IPS-20b (cell line): ENCODE data around the gene LAMA5.

ENCODE experiments used
- H3K27ac ChIP-seq: one replicate; pipeline ENCODE4 v1.5.1; 2013; ENCODE audit warnings: low read length
- H3K27me3 ChIP-seq: 2 replicates; pipeline ENCODE4 v1.6.1; 2013; ENCODE audit warnings: mild to moderate bottlenecking, low read length, inconsistent platforms; ENCODE audit not compliant: insufficient read depth
- H3K36me3 ChIP-seq: 2 replicates; pipeline ENCODE4 v1.6.1; 2013; ENCODE audit warnings: low read depth, mild to moderate bottlenecking, inconsistent platforms, low read length, moderate library complexity; ENCODE audit not compliant: insufficient read depth
- H3K4me1 ChIP-seq: 2 replicates; pipeline ENCODE4 v1.6.1; 2013; ENCODE audit warnings: mild to moderate bottlenecking, control low read depth, inconsistent platforms, low read length, moderate library complexity; ENCODE audit not compliant: insufficient read depth
- H3K4me3 ChIP-seq: 2 replicates; pipeline ENCODE4 v1.5.1; 2013; ENCODE audit warnings: mild to moderate bottlenecking, low read length, inconsistent platforms
- H3K9ac ChIP-seq: 2 replicates; pipeline ENCODE4 v1.6.1; 2013; ENCODE audit warnings: low read depth, mild to moderate bottlenecking, inconsistent platforms, low read length, moderate library complexity
- H3K9me3 ChIP-seq: 2 replicates; pipeline ENCODE4 v1.6.1; 2013; ENCODE audit warnings: mild to moderate bottlenecking, low read depth, low read length, inconsistent platforms; ENCODE audit not compliant: insufficient read depth

LAMA5 gene

DNA sequence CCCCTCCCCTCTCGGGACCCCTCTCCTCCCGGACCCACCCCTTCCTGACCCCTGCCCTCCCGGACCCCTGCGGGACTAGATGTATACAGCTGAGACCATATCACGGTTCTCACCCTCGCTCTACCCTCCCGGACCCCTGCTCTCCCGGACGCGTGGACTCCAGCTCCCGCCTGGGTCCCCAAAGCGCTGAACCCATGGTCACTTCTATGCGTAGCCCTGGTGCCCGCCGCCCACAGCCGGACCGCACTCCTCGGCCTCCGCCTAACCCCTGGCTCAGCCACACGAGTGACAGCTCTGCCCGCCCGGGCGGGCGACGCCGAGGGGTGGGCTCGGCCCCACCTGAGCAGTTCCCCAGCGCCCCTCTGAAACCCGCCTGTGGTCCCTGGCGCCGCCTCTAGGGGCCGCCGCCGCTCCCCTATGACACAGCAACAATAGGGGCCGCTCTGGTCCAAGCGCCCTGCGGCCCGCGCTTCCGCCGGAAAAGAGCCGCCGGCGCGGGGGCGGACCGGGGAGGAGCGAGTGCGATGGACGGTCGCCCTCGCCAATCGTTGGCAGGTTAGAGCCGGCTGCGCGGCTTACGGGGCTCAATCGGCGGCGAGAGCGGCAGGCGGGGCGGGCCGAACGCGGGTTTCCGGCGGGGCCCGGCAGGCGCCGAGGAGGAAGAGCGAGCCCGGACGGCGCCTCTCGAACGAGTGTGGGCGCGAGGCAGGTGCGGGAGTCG lies 64.6 kb downstream of the LAMA5 start, which contains the start of gene ADRM1:
ADRM1 (plus strand) TSS at position 657 of the 721 bp plus-strand sequence. CDS start 572 bp downstream, outside the sequence.
- Histone ChIP-seq H3K36me3 (peaks cover 37% of the 10 kb centered on the region), H3K27me3 (no peaks in the 10 kb centered on the region), H3K9me3 (no peaks in the 10 kb centered on the region), H3K4me3 (peak within 1 kb of the TSS; percentile 90), H3K9ac (peak within 1 kb of the TSS; percentile 94), H3K27ac (peak within 1 kb of the TSS; percentile 97), H3K4me1 (0 out of 2 replicates have a peak, but pooled peaks cover 3% of the 10 kb centered on the region)

GRCh38 chr20:62301773-62302340 lies 65.3 kb downstream of the LAMA5 start:
- Histone ChIP-seq H3K27me3 (no peaks in the 10 kb centered on the region), H3K27ac (no peak overlapping the region), H3K4me1 (0 out of 2 replicates have a peak, but pooled peaks cover 3% of the 10 kb centered on the region), H3K9me3 (no peaks in the 10 kb centered on the region), H3K9ac (peak overlapping the region; percentile 94; the same call in 1 of the 2 replicates), H3K4me3 (peak overlapping the region; percentile 89; the same call in 1 of the 2 replicates), H3K36me3 (peaks cover 31% of the 10 kb centered on the region)

DNA sequence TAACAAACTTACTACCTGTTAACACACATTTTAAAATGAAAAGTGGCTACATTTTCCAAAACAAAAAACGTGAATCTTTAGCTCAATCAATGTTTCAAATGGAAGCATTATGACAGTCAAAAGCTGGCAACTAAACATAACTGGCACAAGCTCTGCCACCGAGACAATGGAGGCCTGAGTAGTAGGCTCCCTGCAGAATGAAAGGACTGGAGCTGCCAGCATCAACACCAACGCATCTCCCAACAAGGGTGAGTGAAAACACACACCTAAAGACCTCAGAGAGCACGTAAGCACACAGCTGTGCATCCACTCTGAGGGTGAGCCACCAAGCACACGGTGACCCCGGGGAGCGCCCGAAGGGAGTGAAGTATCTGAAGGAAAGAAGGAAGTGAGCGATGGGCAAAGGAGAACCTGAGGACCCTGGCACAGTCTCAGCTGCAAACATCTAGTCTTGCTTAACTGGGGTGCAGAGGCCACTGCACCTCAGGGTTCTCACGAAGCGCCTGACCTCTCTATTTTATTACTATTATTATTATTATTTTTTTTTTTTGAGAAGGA lies 65.9 kb downstream of the LAMA5 start:
- 0 out of 2 replicates have a peak, but pooled peaks cover 3% of the 10 kb centered on the region for H3K4me1 ChIP-seq
- peaks cover 25% of the 10 kb centered on the region for H3K36me3 ChIP-seq
- H3K9me3 ChIP-seq, result no peaks in the 10 kb centered on the region
- no peaks in the 10 kb centered on the region for H3K27me3 ChIP-seq
- no peak overlapping the region for H3K27ac ChIP-seq
- H3K4me3 ChIP-seq, result no peak overlapping the region
- H3K9ac ChIP-seq, result no peak overlapping the region

DNA sequence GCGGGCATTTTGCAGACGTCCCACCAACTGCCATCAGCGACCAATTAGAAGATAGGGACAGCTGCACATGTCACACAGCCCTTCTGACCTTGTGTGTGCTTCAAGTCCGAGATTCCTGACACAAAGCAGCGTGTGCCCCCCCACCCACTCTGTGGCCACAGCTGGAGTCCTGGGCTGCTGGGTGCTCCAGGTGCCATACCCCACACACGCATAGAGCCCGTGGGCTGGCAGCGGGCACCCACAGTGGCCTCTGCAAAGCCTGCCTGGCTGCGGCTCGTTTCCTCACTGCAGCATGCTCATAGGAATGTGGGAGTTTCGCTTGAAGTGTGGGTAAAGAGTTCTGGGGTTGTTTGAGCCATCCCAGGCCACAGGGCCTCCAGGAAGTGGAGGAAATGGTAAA lies 66.8 kb downstream of the LAMA5 start:
- Histone ChIP-seq H3K9ac (no peak overlapping the region), H3K27ac (no peak overlapping the region), H3K9me3 (no peaks in the 10 kb centered on the region), H3K4me1 (0 out of 2 replicates have a peak, but pooled peaks cover 3% of the 10 kb centered on the region), H3K4me3 (no peak overlapping the region), H3K36me3 (peaks cover 25% of the 10 kb centered on the region), H3K27me3 (no peaks in the 10 kb centered on the region)

GRCh38 chr20:62299666-62300236 lies 67.4 kb downstream of the LAMA5 start:
- Histone ChIP-seq H3K9me3 (no peaks in the 10 kb centered on the region), H3K9ac (no peak overlapping the region), H3K4me3 (no peak overlapping the region), H3K36me3 (peaks cover 22% of the 10 kb centered on the region), H3K27me3 (no peaks in the 10 kb centered on the region), H3K27ac (no peak overlapping the region), H3K4me1 (0 out of 2 replicates have a peak, but pooled peaks cover 3% of the 10 kb centered on the region)

GRCh38 chr20:62298577-62299249 lies 68.4 kb downstream of the LAMA5 start:
- H3K36me3 ChIP-seq, result peaks cover 23% of the 10 kb centered on the region
- H3K27me3 ChIP-seq, result no peaks in the 10 kb centered on the region
- H3K27ac ChIP-seq, result no peak overlapping the region
- H3K9me3 ChIP-seq, result no peaks in the 10 kb centered on the region
- no peak overlapping the region for H3K9ac ChIP-seq
- H3K4me3 ChIP-seq, result no peak overlapping the region
- no peaks in the 10 kb centered on the region for H3K4me1 ChIP-seq

GRCh38 chr20:62297449-62298227 lies 69.5 kb downstream of the LAMA5 start:
- H3K27me3 ChIP-seq, result no peaks in the 10 kb centered on the region
- H3K9me3 ChIP-seq, result no peaks in the 10 kb centered on the region
- H3K36me3 ChIP-seq, result peaks cover 26% of the 10 kb centered on the region
- H3K9ac ChIP-seq, result no peak overlapping the region
- no peaks in the 10 kb centered on the region for H3K4me1 ChIP-seq
- no peak overlapping the region for H3K4me3 ChIP-seq
- no peak overlapping the region for H3K27ac ChIP-seq

DNA sequence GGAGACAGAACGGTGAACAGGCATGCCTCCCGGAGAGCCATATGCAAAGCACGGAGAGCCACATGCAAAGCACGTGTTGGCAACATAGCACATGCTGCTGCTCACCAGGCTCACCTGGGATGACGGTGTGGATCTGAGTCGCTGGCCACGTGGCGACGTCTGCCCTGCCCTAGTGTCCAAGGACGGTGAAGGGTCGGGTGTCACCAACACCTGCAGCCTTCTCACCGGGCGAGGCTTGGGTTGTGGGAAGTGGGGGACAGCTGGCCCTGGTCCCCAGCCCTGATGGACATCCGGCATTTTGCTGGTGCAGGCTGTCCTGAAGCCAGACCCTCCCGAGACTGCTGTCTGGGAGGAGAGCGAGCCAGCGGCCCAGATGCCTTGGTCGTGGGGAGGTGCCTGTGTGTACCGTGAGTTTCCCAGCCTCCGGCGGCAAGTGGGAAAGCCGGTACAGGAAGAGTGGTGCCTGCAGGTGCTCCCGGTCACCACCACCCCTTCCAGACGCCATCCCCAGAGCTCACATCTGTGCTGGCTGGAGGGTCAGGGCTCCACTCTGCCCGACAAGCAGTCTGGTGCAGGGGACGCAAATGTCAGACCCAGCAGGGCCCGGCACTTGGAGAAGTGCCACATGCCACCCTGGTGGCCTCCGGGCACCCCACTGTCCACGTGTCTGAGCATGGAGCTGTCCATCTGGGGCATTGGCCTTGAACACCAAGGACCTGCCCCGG lies 70.2 kb downstream of the LAMA5 start:
- no peaks in the 10 kb centered on the region for H3K4me1 ChIP-seq
- no peak overlapping the region for H3K27ac ChIP-seq
- peaks cover 26% of the 10 kb centered on the region for H3K36me3 ChIP-seq
- no peaks in the 10 kb centered on the region for H3K9me3 ChIP-seq
- H3K27me3 ChIP-seq, result no peaks in the 10 kb centered on the region
- H3K4me3 ChIP-seq, result no peak overlapping the region
- H3K9ac ChIP-seq, result no peak overlapping the region

DNA sequence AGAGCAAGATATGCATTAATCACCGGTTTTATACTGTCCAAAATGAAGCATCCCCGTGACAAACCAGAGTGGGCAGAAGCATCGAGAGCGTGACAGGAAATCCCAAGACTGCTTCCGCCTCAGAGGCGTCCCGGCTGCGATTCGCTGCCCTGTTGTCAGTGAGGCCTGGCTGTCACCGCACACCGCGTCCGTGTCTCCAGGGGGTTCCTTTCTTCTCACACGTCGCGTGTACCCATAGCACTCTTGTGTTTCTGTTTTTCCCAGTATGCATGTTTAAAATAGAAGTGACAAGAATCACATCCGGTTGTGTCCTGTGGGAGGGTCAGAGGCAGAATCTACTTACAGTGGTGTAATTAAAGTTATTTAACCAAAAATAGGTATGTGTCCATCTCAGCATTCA lies 72.6 kb downstream of the LAMA5 start:
- H3K4me1 ChIP-seq, result no peaks in the 10 kb centered on the region
- H3K4me3 ChIP-seq, result no peak overlapping the region
- H3K27me3 ChIP-seq, result no peaks in the 10 kb centered on the region
- H3K9ac ChIP-seq, result no peak overlapping the region
- no peak overlapping the region for H3K27ac ChIP-seq
- peaks cover 30% of the 10 kb centered on the region for H3K36me3 ChIP-seq
- H3K9me3 ChIP-seq, result no peaks in the 10 kb centered on the region

GRCh38 chr20:62293946-62294345 lies 73.2 kb downstream of the LAMA5 start:
- H3K27me3 ChIP-seq, result no peaks in the 10 kb centered on the region
- H3K27ac ChIP-seq, result no peak overlapping the region
- H3K36me3 ChIP-seq, result peaks cover 30% of the 10 kb centered on the region
- H3K4me3 ChIP-seq, result no peak overlapping the region
- no peaks in the 10 kb centered on the region for H3K4me1 ChIP-seq
- no peaks in the 10 kb centered on the region for H3K9me3 ChIP-seq
- no peak overlapping the region for H3K9ac ChIP-seq
